ENCODE data around the gene CHKA. TPM values are rescaled to one million over a fixed set of nuclear protein-coding genes. Genes with fewer than 3 reads are reported as not detected.

The CHKA gene
- total RNA-seq, 4 donors from 2014 or later = 1.1 to 13.0 (median 4.2) TPM

DNA sequence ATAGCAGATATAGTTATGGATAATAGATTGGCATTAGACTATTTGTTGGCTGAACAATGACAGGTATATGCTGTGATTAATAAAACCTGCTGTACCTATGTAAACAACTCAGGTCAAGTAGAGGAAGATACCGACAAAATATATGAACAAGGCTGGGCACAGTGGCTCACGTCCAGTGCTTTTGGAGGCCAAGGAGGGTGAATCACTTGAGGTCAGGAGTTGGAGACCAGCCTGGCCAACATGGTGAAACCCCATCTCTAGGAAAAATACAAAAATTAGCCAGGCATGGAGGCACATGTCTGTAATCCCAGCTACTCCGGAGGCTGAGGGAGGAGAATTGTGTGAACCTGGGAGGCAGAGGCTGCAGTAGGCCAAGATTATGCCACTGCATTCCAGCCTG is 14.0 kb upstream of the CHKA start:
- no peaks in the 10 kb centered on the region for H3K27me3 ChIP-seq
- intact Hi-C loops (cut with DNase I) = no loop called here
- H3K9me3 ChIP-seq = no peaks in the 10 kb centered on the region
- H3K4me1 ChIP-seq = peaks cover 0 to 8% (median 0%) of the 10 kb centered on the region in 3 donors
- no peak overlapping the region for H3K27ac ChIP-seq
- WGBS, 2 donors = 58 to 79% methylated on average over 3 of the region's 3 CpGs
- TF ChIP-seq, protein P1, sequence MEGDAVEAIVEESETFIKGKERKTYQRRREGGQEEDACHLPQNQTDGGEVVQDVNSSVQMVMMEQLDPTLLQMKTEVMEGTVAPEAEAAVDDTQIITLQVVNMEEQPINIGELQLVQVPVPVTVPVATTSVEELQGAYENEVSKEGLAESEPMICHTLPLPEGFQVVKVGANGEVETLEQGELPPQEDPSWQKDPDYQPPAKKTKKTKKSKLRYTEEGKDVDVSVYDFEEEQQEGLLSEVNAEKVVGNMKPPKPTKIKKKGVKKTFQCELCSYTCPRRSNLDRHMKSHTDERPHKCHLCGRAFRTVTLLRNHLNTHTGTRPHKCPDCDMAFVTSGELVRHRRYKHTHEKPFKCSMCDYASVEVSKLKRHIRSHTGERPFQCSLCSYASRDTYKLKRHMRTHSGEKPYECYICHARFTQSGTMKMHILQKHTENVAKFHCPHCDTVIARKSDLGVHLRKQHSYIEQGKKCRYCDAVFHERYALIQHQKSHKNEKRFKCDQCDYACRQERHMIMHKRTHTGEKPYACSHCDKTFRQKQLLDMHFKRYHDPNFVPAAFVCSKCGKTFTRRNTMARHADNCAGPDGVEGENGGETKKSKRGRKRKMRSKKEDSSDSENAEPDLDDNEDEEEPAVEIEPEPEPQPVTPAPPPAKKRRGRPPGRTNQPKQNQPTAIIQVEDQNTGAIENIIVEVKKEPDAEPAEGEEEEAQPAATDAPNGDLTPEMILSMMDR (IDR thresholded peaks at IDR 0.05) = no peak
- no peak for TF ChIP-seq POLR2A (IDR thresholded peaks at IDR 0.05)
- no peaks in the 10 kb centered on the region for H3K36me3 ChIP-seq
- no peak for DNase-seq
- no peak overlapping the region for H3K4me3 ChIP-seq

DNA sequence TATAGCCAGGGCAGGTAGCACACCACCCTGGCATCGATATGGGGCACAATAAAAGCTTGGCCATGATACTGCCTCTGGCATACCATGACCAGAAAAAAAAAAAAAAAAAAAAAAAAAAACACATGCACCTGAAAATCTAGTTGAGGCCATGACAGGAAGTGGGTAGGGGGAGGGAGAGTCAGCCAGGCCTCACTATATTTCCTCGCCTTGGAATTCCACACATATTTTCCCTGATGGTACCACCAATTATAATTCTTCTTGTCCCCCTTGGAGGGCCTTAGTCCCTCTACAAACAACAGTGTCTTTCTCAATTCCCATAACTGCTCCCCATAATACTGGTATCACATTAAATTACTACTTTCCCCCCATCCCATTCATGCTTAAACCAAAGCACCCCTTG is 12.6 kb upstream of the CHKA start:
- Histone ChIP-seq H3K9me3 (no peaks in the 10 kb centered on the region), H3K27me3 (no peaks in the 10 kb centered on the region), H3K36me3 (no peaks in the 10 kb centered on the region), H3K4me1 (peaks cover 0 to 12% (median 3%) of the 10 kb centered on the region in 3 donors), H3K27ac (no peak overlapping the region), H3K4me3 (no peak overlapping the region)
- 77 to 83% methylated on average over 2 of the region's 2 CpGs for WGBS, 2 donors
- DNase-seq = no peak
- no peak for TF ChIP-seq POLR2A (IDR thresholded peaks at IDR 0.05)
- TF ChIP-seq, protein P1 (IDR thresholded peaks at IDR 0.05) = no peak
- intact Hi-C loops (cut with DNase I) = no loop called here

DNA sequence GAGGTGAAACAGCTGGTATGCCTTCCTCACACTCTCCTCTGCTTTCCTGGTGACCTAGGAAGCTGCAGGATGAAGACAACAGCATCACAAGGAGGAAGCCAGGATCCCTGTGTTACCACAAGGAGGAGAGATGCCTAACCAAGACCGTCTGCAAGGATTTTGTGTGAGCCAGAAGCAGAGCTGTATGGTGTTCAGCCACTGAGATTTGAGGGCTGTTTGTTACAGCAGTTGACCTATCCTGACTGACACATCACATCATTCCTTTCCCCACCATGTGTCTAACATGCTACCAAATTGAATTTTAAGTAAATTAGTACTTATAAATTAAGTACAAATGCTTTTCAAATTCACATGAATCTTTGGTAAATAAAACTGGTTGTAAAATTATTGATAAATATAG is 8.9 kb upstream of the CHKA start:
- Histone ChIP-seq H3K27me3 (no peaks in the 10 kb centered on the region), H3K36me3 (no peaks in the 10 kb centered on the region), H3K4me1 (peaks cover 0 to 25% (median 15%) of the 10 kb centered on the region in 3 donors), H3K27ac (no peak overlapping the region), H3K4me3 (no peak overlapping the region), H3K9me3 (no peaks in the 10 kb centered on the region)
- intact Hi-C loops (cut with DNase I) = no loop called here
- no peak for DNase-seq
- TF ChIP-seq, protein P1 (IDR thresholded peaks at IDR 0.05) = no peak
- TF ChIP-seq POLR2A (IDR thresholded peaks at IDR 0.05) = no peak
- WGBS, 2 donors = 40 to 90% methylated on average over 1 of the region's 1 CpG

DNA sequence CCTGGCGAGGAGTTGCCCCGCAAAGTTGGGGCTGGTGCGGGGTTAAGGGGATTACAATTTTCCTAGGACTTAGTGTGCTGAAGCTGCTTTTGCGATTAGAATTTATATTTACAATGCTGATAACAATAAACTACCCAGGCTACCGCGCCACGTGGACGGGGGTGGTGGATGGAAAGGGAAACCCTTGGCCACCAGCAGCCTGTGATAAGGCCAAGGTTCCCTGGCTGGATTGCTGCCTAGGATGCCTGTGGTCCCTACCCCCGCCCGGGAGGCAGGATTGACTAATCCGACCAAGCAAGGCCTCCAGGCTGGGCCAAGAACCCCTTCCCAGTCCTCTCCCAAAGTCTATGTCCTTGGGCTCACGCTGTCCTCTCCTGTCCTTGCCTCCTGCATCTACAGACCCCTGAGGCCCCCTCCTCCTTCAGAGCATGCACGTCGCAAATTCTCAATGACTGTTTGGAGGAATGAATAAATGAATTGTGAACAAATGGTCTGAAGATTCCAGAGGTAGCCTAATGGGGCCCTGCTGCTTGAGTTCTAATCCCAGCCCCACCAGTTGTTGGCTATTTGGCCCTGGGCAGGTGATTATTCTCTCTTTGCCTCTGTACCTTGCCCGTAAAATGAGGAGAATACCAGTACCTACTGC is 7.6 kb upstream of the CHKA start:
- peak overlapping the region; percentile 13 to 67 (median 48) for H3K4me3 ChIP-seq

More for the DNA sequence above, 7.6 kb upstream of the CHKA start:
- Histone ChIP-seq H3K36me3 (no peaks in the 10 kb centered on the region), H3K4me1 (peaks cover 0 to 25% (median 15%) of the 10 kb centered on the region in 3 donors), H3K27ac (peak overlapping the region; percentile 45 to 83 (median 76)), H3K9me3 (no peaks in the 10 kb centered on the region), H3K27me3 (no peaks in the 10 kb centered on the region)
- no peak for DNase-seq
- WGBS, 2 donors = 32 to 56% methylated on average over 6 to 11 of the region's 15 CpGs
- no peak for TF ChIP-seq POLR2A (IDR thresholded peaks at IDR 0.05)
- TF ChIP-seq, protein P1 (IDR thresholded peaks at IDR 0.05) = no peak
- intact Hi-C loops (cut with DNase I) = no loop called here
